ENCODE data around the gene BANK1. TPM values are rescaled to one million over a fixed set of nuclear protein-coding genes. Genes with fewer than 3 reads are reported as not detected.
"Not testable (repeated sequence)": the region's sequence is repeated elsewhere in the genome, so short reads cannot be mapped to it uniquely, and the experiment has no call there.

BANK1 gene
- total RNA-seq, 2 experiments from 2014 or later, result not detected

GRCh38 chr4:101858641-101859040 is 68.1 kb downstream of the BANK1 start:
- no peaks in the 10 kb centered on the region for H3K9me3 Mint-ChIP-seq
- ChIA-PET POLR2A (no interaction called here), CTCF (no interaction called here)
- no peaks in the 10 kb centered on the region for H3K36me3 Mint-ChIP-seq
- intact Hi-C loops (cut with micrococcal nuclease), result no loop called here
- no peak for DNase-seq
- no peak overlapping the region for H3K27ac Mint-ChIP-seq
- H3K4me1 Mint-ChIP-seq (ENCODE audit: low read depth), result no peaks in the 10 kb centered on the region
- H3K27me3 Mint-ChIP-seq, result peaks cover 14% of the 10 kb centered on the region
- H3K4me3 Mint-ChIP-seq, result no peak overlapping the region

GRCh38 chr4:101862595-101862994 is 72.1 kb downstream of the BANK1 start:
- Mint-ChIP-seq H3K9me3 (peaks cover 4% of the 10 kb centered on the region), H3K36me3 (no peaks in the 10 kb centered on the region), H3K27me3 (peaks cover 12% of the 10 kb centered on the region), H3K4me1 (ENCODE audit: low read depth) (no peaks in the 10 kb centered on the region), H3K27ac (no peak overlapping the region), H3K4me3 (no peak overlapping the region)
- CTCF ChIA-PET, result no interaction called here
- POLR2A ChIA-PET, result no interaction called here
- DNase-seq, result no peak
- intact Hi-C loops (cut with micrococcal nuclease), result no loop called here

- Mint-ChIP-seq H3K36me3 (no peaks in the 10 kb centered on the region), H3K27ac (no peak overlapping the region), H3K4me3 (no peak overlapping the region), H3K9me3 (peaks cover 4% of the 10 kb centered on the region), H3K4me1 (ENCODE audit: low read depth) (no peaks in the 10 kb centered on the region), H3K27me3 (peaks cover 10% of the 10 kb centered on the region)
- intact Hi-C loops (cut with micrococcal nuclease), result no loop called here
- DNase-seq, result no peak
- ChIA-PET POLR2A (no interaction called here), CTCF (no interaction called here)
These were observed 74.1 kb downstream of the BANK1 start for GRCh38 chr4:101864660-101865059.

GRCh38 chr4:101865501-101866062 is 75.1 kb downstream of the BANK1 start:
- intact Hi-C loops (cut with micrococcal nuclease), result no loop called here

GRCh38 chr4:101870874-101871273 is 80.3 kb downstream of the BANK1 start:
- CTCF ChIA-PET, result no interaction called here

More at GRCh38 chr4:101865501-101866062, 75.1 kb downstream of the BANK1 start:
- H3K27ac Mint-ChIP-seq, result no peak overlapping the region
- DNase-seq, result no peak
- H3K4me3 Mint-ChIP-seq, result no peak overlapping the region
- POLR2A ChIA-PET, result no interaction called here
- CTCF ChIA-PET, result no interaction called here
- H3K4me1 Mint-ChIP-seq (ENCODE audit: low read depth), result no peaks in the 10 kb centered on the region
- peaks cover 8% of the 10 kb centered on the region for H3K27me3 Mint-ChIP-seq
- peaks cover 4% of the 10 kb centered on the region for H3K9me3 Mint-ChIP-seq
- no peaks in the 10 kb centered on the region for H3K36me3 Mint-ChIP-seq

GRCh38 chr4:101871962-101872676 is 81.6 kb downstream of the BANK1 start:
- Mint-ChIP-seq H3K4me1 (ENCODE audit: low read depth) (no peaks in the 10 kb centered on the region), H3K27ac (no peak overlapping the region), H3K27me3 (peaks cover 5% of the 10 kb centered on the region), H3K36me3 (no peaks in the 10 kb centered on the region), H3K9me3 (no peaks in the 10 kb centered on the region), H3K4me3 (no peak overlapping the region)
- POLR2A ChIA-PET, result no interaction called here
- DNase-seq, result no peak
- intact Hi-C loops (cut with micrococcal nuclease), result no loop called here
- CTCF ChIA-PET, result no interaction called here

More at GRCh38 chr4:101870874-101871273, 80.3 kb downstream of the BANK1 start:
- H3K36me3 Mint-ChIP-seq, result no peaks in the 10 kb centered on the region
- no peak for DNase-seq
- H3K9me3 Mint-ChIP-seq, result peaks cover 4% of the 10 kb centered on the region
- intact Hi-C loops (cut with micrococcal nuclease), result no loop called here
- H3K27me3 Mint-ChIP-seq, result peaks cover 6% of the 10 kb centered on the region
- no peak overlapping the region for H3K27ac Mint-ChIP-seq
- no peaks in the 10 kb centered on the region for H3K4me1 Mint-ChIP-seq (ENCODE audit: low read depth)
- POLR2A ChIA-PET, result no interaction called here
- no peak overlapping the region for H3K4me3 Mint-ChIP-seq

- POLR2A ChIA-PET, result no interaction called here
- no peaks in the 10 kb centered on the region for H3K4me1 Mint-ChIP-seq (ENCODE audit: low read depth)
- DNase-seq, result no peak
- CTCF ChIA-PET, result no interaction called here
- no peak overlapping the region for H3K27ac Mint-ChIP-seq
- intact Hi-C loops (cut with micrococcal nuclease), result no loop called here
- H3K36me3 Mint-ChIP-seq, result no peaks in the 10 kb centered on the region
- no peaks in the 10 kb centered on the region for H3K27me3 Mint-ChIP-seq
- no peak overlapping the region for H3K4me3 Mint-ChIP-seq
- peaks cover 4% of the 10 kb centered on the region for H3K9me3 Mint-ChIP-seq
These were observed 95.0 kb downstream of the BANK1 start for GRCh38 chr4:101885574-101885973.

- POLR2A ChIA-PET, result no interaction called here
- Mint-ChIP-seq H3K9me3 (peaks cover 4% of the 10 kb centered on the region), H3K27ac (no peak overlapping the region), H3K4me1 (ENCODE audit: low read depth) (no peaks in the 10 kb centered on the region), H3K27me3 (no peaks in the 10 kb centered on the region), H3K36me3 (no peaks in the 10 kb centered on the region), H3K4me3 (no peak overlapping the region)
- no peak for DNase-seq
- intact Hi-C loops (cut with micrococcal nuclease), result no loop called here
- CTCF ChIA-PET, result no interaction called here
These were observed 96.3 kb downstream of the BANK1 start for GRCh38 chr4:101886826-101887225.

GRCh38 chr4:101888472-101888871 is 97.9 kb downstream of the BANK1 start:
- intact Hi-C loops (cut with micrococcal nuclease), result no loop called here
- Mint-ChIP-seq H3K4me1 (ENCODE audit: low read depth) (no peaks in the 10 kb centered on the region), H3K36me3 (no peaks in the 10 kb centered on the region), H3K9me3 (peaks cover 4% of the 10 kb centered on the region), H3K27me3 (no peaks in the 10 kb centered on the region), H3K4me3 (no peak overlapping the region), H3K27ac (no peak overlapping the region)
- ChIA-PET POLR2A (no interaction called here), CTCF (no interaction called here)
- DNase-seq, result no peak

- CTCF ChIA-PET; intact Hi-C loops (cut with micrococcal nuclease); H3K4me3 Mint-ChIP-seq; H3K27me3 Mint-ChIP-seq; H3K36me3 Mint-ChIP-seq; H3K27ac Mint-ChIP-seq; POLR2A ChIA-PET; DNase-seq; H3K4me1 Mint-ChIP-seq (ENCODE audit: low read depth): not testable (repeated sequence)
- peaks cover 15% of the 10 kb centered on the region for H3K9me3 Mint-ChIP-seq
These were observed 115.0 kb downstream of the BANK1 start for GRCh38 chr4:101905527-101905926.

- no peaks in the 10 kb centered on the region for H3K36me3 Mint-ChIP-seq
- DNase-seq, result no peak
- H3K4me1 Mint-ChIP-seq (ENCODE audit: low read depth), result no peaks in the 10 kb centered on the region
- no peaks in the 10 kb centered on the region for H3K27me3 Mint-ChIP-seq
- CTCF ChIA-PET, result no interaction called here
- H3K9me3 Mint-ChIP-seq, result peaks cover 15% of the 10 kb centered on the region
- H3K27ac Mint-ChIP-seq, result no peak overlapping the region
- intact Hi-C loops (cut with micrococcal nuclease), result no loop called here
- H3K4me3 Mint-ChIP-seq, result no peak overlapping the region
- POLR2A ChIA-PET, result no interaction called here
These were observed 120.3 kb downstream of the BANK1 start for GRCh38 chr4:101910786-101911373.

GRCh38 chr4:101911616-101912015 is 121.1 kb downstream of the BANK1 start:
- ChIA-PET POLR2A (no interaction called here), CTCF (no interaction called here)
- Mint-ChIP-seq H3K27ac (no peak overlapping the region), H3K4me3 (no peak overlapping the region), H3K9me3 (peaks cover 14% of the 10 kb centered on the region), H3K36me3 (no peaks in the 10 kb centered on the region), H3K4me1 (ENCODE audit: low read depth) (no peaks in the 10 kb centered on the region), H3K27me3 (no peaks in the 10 kb centered on the region)
- intact Hi-C loops (cut with micrococcal nuclease), result no loop called here
- no peak for DNase-seq

- no peak overlapping the region for H3K27ac Mint-ChIP-seq
- intact Hi-C loops (cut with micrococcal nuclease), result no loop called here
- POLR2A ChIA-PET, result no interaction called here
- H3K4me3 Mint-ChIP-seq, result no peak overlapping the region
- DNase-seq, result no peak
- no peaks in the 10 kb centered on the region for H3K27me3 Mint-ChIP-seq
- no peaks in the 10 kb centered on the region for H3K9me3 Mint-ChIP-seq
- H3K36me3 Mint-ChIP-seq, result no peaks in the 10 kb centered on the region
- no peaks in the 10 kb centered on the region for H3K4me1 Mint-ChIP-seq (ENCODE audit: low read depth)
- CTCF ChIA-PET, result no interaction called here
These were observed 124.2 kb downstream of the BANK1 start for GRCh38 chr4:101914761-101915160.
